Thyroid gland (tissue), 4 donors: Measurements from ENCODE around the gene TRIM47. TPM values are rescaled to one million over a fixed set of nuclear protein-coding genes. Genes with fewer than 3 reads are reported as not detected.
A peak's percentile ranks its signal among the peaks of the same experiment; 100 is the strongest.

Experiments used
- DNase-seq, 2 donors: peaks; one replicate each; pipeline ENCODE4 v3.0.0-alpha.2; 2019
- H3K27ac ChIP-seq, 3 donors: fragments of 200-600 bp; sonication (generic); 1 replicate in 2 of 3; 2 replicates in 1 of 3; pipeline ENCODE4 v1.5.1; 2016 to 2019; ENCODE audit warnings: mild to moderate bottlenecking in 1 of 3, moderate library complexity in 1 of 3
- H3K27me3 ChIP-seq: fragments of 200-600 bp; sonication (generic); one replicate; pipeline ENCODE4 v1.5.1; 2019
- H3K36me3 ChIP-seq, 2 donors: fragments of 200-600 bp; sonication (generic); one replicate each; pipeline ENCODE4 v1.5.1; 2016 to 2019
- H3K4me1 ChIP-seq, 2 donors: fragments of 200-600 bp; sonication (generic); one replicate each; pipeline ENCODE4 v1.5.1; 2017 to 2019
- H3K4me3 ChIP-seq, 3 donors: fragments of 200-600 bp; sonication (generic); replicated peaks in 1 of 3; 1 replicate in 2 of 3; 2 replicates in 1 of 3; pipeline ENCODE4 v1.5.1; 2016; ENCODE audit warnings: mild to moderate bottlenecking in 1 of 3
- H3K9me3 ChIP-seq: fragments of 200-600 bp; sonication (generic); one replicate; pipeline ENCODE4 v1.5.1; 2017
- POLR2A ChIP-seq, 2 donors: fragments of 450-650 bp; IDR thresholded peaks; one replicate each; pipeline ENCODE4 v1.6.1; 2017; ENCODE audit warnings: antibody characterized with exemption in 2 of 2, mild to moderate bottlenecking in 2 of 2, moderate library complexity in 1 of 2
- WGBS, 2 donors: methylation state at CpG; one replicate each; pipeline ENCODE4 v1.1.5; 2017; 5-methylcytosine and 5-hydroxymethylcytosine counted together
- intact Hi-C: fragments of 100-400 bp; cut with DNase I; formaldehyde crosslinking; loops from one replicate; pipeline ENCODE4 v1.15.1; 2023
- total RNA-seq, 4 donors: library from RNA; depleted of rRNA; stranded (reverse); fragments of >200 nt; gene quantifications; one replicate each; pipeline ENCODE4 v1.2.3, GENCODE V29; 2016
- TF ChIP-seq, protein P1 (sequence below), 6 experiments: fragments of 200-600 bp in 3 of 6; fragments of 450-650 bp in 3 of 6; sonication (generic) in 3 of 6; IDR thresholded peaks; one replicate each; pipeline ENCODE4 v1.5.1; 2016 to 2019; ENCODE audit warnings: antibody characterized with exemption in 6 of 6, mild to moderate bottlenecking in 2 of 6, inconsistent platforms in 1 of 6, moderate library complexity in 1 of 6

The TRIM47 gene
- total RNA-seq, 4 donors from 2014 or later, result 14.7 to 27.8 (median 19.7) TPM

DNA sequence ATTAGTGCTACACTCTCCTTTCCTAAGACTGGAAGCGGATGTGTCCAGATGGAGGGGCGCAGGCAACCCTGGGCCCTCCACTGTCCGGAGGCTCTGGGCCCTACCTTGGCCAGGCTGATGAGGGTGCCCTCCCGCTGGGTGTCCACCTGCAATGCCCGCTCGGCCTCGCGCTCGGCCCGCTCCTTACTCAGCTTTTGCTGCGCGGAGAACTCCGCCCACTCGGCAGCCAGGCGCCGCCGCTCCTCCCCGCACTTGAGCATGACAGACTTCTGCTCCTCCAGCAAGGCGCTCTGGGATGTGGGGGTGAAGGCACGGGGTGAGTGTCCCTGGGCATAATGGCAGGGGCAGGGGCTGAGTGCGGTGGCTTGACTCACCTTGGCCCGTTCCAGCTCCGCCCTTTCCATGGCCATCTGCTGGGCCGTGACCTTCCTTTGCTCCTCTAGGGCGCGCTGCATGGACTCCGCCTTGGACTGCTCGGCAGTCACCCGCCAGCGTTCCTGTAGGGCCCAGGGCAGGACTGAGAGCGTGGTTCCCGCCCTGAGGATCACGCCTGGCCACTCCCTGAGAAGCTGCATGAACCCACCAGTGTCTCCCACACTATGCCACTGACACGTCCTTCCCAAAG, 36.4 kb upstream of the TRIM47 start:
- no peak overlapping the region for H3K4me3 ChIP-seq
- DNase-seq, result no peak

DNA sequence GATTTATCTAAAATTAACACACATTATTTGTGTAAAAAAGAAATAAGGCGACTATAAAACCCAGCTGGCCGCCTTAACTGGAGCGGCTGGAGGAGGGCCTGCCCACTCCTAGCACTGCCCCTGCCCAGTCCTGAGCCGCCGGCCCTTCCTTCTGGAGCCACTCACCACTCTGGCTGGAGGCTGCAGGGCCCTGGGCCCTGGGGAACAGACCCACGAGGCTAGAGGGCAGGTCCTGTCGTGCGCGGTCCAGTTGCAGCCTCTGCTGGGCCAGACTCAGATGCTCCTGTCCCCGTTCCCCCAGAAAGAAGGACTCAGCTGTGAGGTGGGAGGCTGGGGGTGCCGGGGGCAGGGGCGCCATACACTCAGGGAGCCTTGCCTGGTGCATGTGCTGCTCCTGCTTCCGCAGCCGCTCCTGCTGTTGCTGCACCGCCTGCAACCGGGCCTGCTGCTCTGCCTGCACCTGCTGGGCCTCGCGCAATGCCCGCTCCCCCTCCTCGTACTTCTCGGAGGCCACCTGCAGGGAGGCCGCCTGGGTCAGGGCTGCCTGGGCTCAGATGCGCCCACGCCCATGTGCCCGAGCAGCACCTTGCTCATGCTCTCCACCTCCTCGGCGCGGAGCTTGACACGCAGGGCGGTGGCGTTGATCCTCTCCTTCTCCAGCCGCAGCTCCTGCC, 35.3 kb upstream of the TRIM47 start:
- TF ChIP-seq, protein P1, sequence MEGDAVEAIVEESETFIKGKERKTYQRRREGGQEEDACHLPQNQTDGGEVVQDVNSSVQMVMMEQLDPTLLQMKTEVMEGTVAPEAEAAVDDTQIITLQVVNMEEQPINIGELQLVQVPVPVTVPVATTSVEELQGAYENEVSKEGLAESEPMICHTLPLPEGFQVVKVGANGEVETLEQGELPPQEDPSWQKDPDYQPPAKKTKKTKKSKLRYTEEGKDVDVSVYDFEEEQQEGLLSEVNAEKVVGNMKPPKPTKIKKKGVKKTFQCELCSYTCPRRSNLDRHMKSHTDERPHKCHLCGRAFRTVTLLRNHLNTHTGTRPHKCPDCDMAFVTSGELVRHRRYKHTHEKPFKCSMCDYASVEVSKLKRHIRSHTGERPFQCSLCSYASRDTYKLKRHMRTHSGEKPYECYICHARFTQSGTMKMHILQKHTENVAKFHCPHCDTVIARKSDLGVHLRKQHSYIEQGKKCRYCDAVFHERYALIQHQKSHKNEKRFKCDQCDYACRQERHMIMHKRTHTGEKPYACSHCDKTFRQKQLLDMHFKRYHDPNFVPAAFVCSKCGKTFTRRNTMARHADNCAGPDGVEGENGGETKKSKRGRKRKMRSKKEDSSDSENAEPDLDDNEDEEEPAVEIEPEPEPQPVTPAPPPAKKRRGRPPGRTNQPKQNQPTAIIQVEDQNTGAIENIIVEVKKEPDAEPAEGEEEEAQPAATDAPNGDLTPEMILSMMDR (IDR thresholded peaks at IDR 0.05), result no peak
- TF ChIP-seq POLR2A (IDR thresholded peaks at IDR 0.05), result no peak
- Histone ChIP-seq H3K27ac (no peak overlapping the region), H3K4me3 (no peak overlapping the region), H3K36me3 (peaks cover 8 to 21% of the 10 kb centered on the region in 2 donors), H3K4me1 (peaks cover 22 to 29% of the 10 kb centered on the region in 2 donors), H3K9me3 (no peaks in the 10 kb centered on the region), H3K27me3 (no peaks in the 10 kb centered on the region)
- intact Hi-C loops, result no loop called here
- 95% methylated on average over 14 to 27 of the region's 32 CpGs for WGBS, 2 donors
- DNase-seq, result no peak

More for the DNA sequence above, 36.4 kb upstream of the TRIM47 start:
- H3K27me3 ChIP-seq, result no peaks in the 10 kb centered on the region
- peaks cover 8 to 21% of the 10 kb centered on the region in 2 donors for H3K36me3 ChIP-seq
- no peaks in the 10 kb centered on the region for H3K9me3 ChIP-seq
- H3K4me1 ChIP-seq, result peaks cover 14 to 20% of the 10 kb centered on the region in 2 donors
- no peak overlapping the region for H3K27ac ChIP-seq
- TF ChIP-seq POLR2A (IDR thresholded peaks at IDR 0.05), result no peak
- TF ChIP-seq, protein P1 (IDR thresholded peaks at IDR 0.05), result no peak
- 94 to 95% methylated on average over 29 to 31 of the region's 34 CpGs for WGBS, 2 donors
- intact Hi-C loops, result no loop called here

DNA sequence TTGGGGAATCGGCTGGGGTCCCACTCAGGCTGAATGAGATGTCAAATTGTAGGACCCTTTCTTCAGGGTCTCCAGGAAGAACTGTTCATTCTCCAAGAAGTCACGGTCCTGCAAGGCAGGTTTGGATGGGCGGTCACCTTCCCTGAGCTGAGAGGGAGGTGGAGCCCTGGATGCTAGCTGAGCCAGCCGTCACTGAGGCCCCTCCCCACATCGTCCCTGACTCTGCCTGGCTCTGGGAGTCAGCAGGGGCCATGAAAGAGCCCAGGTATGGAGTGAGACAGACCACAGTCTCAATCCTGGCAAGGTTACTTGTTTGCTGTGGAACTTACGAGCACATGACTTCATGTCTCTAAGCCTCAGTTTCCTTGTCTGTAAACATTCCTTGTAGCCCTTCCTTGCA, 32.3 kb upstream of the TRIM47 start:
- Histone ChIP-seq H3K4me1 (peaks cover 26 to 39% of the 10 kb centered on the region in 2 donors), H3K9me3 (no peaks in the 10 kb centered on the region), H3K27ac (peak overlapping the region; percentile 67 to 87 (median 79)), H3K36me3 (peaks cover 8 to 13% of the 10 kb centered on the region in 2 donors), H3K4me3 (no peak overlapping the region), H3K27me3 (no peaks in the 10 kb centered on the region)
- WGBS, 2 donors, result 53 to 65% methylated on average over 3 to 6 of the region's 6 CpGs
- DNase-seq, result peak; percentile 68 to 71
- intact Hi-C loops, result no loop called here
- no peak for TF ChIP-seq POLR2A (IDR thresholded peaks at IDR 0.05)
- TF ChIP-seq, protein P1 (IDR thresholded peaks at IDR 0.05), result no peak

DNA sequence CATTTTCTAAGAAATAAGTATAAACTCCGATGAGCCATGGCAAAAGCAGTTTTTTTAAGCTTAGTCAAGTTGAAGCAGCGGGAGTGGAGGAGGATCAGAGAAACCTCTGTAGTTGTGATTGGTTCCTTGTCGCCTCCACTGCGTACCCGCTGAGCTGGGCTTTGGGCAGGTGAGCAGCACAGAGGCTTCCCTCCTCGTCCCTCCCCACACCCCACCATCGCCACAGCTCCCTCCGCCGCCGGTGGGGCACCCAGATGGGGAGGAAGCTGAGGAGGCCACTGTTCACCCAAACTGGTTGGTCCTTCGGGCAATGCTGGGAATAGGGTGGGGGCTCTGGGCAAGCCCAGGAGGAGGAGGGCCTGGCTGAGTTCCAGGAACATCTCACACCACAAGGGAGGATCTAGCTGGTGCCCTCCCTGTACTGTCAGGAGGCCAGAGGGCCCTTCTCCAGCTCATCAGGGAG, 31.5 kb upstream of the TRIM47 start:
- 39 to 43% methylated on average over 10 to 11 of the region's 11 CpGs for WGBS, 2 donors
- intact Hi-C loops, result loop anchor here (5.0 kb wide), 1 partner anchor 97 kb away; no protein-coding TSS in a partner anchor
- H3K4me3 ChIP-seq, result no peak overlapping the region
- peak; percentile 80 to 82 for DNase-seq
- no peaks in the 10 kb centered on the region for H3K27me3 ChIP-seq
- H3K36me3 ChIP-seq, result peaks cover 8 to 13% of the 10 kb centered on the region in 2 donors
- no peaks in the 10 kb centered on the region for H3K9me3 ChIP-seq
- peak overlapping the region; percentile 18 to 87 (median 79) for H3K27ac ChIP-seq
- H3K4me1 ChIP-seq, result peaks cover 31 to 45% of the 10 kb centered on the region in 2 donors
- TF ChIP-seq, protein P1 (IDR thresholded peaks at IDR 0.05), result no peak
- TF ChIP-seq POLR2A (IDR thresholded peaks at IDR 0.05), result peak in 1 of 2 donors; percentile 6
